Stimulated activated CD8-positive, alpha-beta memory T cell treated with anti-CD3 and anti-CD28 coated beads, Interleukin-12 subunit alpha, Interleukin-12 subunit beta, amount 100 ng/mL, for 24 hours (primary cell): ENCODE measurements around the gene PIM3.

ENCODE experiments used
- DNase-seq: peaks from one replicate; pipeline ENCODE4 v3.0.0-alpha.2; 2020; ENCODE audit errors: extremely low read depth

Gene PIM3

DNA sequence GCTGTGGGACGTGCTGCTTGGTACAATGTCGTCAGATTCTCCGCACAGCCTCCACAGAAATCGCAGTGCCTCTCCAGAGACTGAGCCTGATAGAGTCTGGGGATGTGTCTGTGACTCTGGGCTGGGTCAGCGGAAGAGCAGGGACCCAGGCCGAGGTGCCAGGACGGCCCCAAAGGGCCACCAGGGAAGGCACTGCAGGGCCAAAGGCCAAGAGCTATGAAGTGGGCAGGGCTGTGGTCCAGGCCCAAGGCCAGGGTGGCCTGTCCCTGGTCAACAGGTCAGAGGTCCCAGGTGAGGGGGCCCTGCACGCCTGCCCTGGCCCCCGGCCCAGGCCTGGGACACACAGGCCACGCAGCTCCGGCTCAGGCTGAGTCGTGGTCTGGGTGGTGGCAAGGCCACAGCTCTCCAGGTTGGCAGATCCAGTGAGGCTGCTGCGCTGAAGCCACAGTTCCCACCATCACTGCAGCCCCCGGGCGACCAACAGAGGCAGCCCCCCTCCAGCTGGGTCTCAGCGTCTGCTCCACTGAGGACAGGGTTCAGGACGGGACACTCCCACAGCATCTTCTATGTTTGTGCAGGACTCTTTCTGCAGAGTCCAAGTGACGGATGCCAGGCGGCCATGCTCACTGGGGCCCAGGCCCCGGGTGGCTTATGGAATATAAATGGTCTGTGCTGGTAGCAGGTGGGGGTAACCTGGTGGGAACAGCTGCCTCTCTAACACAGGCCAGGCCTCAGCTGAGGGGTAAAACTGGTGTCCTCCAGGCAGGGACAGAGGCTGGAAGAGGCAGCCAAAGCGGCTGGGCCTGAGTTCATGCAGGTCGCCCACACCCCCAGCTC is 4.8 kb upstream of the PIM3 start:
- no peak for DNase-seq

DNA sequence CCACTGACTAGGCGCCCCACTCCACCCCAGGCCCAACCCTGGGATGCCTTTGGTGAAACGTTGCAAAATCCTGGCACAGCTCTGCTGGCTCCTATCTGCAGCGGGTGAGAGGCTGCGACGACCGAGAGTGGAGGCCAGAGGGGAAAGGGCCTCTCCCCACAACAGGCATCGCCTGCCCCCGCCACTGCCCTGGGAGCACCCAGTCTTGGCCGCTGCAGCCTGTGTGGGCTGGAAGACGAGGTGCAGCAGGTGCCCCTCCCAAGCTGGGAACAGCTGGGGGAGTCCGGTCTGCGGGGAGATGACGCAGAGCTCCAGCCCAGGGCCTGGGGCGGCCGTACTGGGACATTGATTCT is 4.2 kb upstream of the PIM3 start:
- no peak for DNase-seq

DNA sequence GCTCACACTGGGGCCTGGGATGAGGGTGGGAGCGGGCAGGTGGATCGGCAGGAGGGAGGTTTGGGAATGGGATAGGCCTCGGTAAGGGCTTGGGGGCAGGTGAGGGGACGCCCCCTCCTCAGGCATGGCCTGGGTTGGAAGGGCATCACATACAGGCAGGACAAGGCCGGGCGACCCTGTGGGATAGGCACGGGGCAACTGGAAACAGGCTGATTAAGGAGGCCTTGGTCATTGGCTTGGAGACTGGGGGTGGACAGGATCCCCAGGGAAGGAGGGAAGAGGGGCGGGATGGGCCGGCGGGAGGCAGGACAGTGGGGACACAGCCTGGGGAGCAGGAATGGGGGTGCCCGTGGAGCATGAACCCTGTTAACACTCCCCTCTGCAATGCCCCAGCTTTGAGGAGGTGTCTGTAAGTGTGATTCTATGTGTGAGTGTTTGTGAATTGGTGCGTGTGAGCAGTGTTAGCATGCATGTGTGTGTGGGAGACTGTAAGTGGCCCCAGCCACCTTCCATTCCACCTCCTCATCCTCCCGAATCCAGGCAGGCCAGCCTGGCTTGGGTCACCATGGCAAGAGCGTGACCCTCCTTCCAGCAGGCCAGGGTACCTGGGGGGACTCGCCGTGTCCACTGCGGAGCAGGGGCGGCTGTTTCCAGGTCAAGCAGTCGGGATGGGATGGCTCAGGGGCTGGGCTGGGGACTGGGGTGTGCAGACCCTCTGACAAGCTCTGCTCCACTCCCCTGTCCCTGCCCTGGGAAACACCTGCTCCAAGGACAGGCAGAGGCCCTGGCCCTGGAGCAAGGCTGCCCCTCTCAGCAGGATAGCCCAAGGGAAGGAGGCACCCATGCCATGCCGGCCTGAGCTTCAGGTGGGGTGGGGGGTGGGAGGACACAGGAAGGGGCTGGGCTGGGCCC is 3.4 kb upstream of the PIM3 start:
- no peak for DNase-seq

DNA sequence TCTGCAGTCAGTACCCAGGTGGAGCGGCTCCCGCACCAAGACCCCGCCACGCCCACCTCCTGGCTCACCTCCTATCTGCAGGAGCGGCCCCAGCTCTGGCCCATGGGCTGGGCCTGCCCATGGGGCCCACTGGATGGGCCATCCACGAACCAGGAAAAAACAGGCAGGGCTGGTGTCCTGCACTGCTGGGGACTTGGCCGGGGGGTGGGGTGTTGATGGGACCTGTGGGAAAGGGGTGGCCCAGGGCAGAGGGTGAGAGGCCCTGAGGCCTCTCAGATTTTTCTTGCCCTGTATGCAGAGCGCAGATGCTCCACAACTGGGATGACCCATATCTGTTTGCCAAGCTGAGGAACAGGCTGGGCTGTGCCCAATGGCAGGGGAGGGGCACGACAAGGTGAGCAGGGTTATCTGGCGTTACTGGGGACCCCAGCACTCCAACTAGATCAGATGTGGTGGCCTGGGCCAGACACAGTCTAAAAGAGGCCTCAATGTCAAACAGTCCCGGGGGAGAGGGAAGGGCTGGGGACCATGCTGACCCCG is 2.7 kb upstream of the PIM3 start:
- DNase-seq: no peak

DNA sequence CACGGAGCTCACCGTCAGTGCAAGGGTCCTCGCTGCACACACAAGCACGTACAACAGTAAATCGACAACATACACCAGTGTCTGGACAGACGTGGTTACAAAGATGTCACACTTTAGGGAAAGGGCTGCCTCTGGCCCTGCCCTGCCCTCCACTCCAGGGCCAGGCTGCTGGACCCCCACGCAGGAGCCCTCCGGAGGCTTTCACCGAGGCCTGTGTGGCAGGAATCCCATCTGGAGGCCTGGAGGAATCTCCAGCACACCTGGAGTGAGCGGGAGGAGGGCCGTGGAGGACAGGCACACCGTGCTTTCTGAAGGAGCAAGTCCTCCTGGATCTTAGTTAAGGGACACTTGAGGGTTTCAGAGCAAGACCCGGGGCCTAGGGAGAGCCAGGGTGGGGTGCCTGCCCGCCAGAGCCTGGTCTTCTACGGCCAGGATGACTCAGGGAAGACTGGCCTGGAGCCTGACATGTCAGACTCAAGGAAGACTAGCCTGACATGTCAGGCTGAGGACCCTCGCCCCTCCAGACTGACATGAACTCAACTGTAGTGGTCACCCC is 2.1 kb upstream of the PIM3 start:
- no peak for DNase-seq

DNA sequence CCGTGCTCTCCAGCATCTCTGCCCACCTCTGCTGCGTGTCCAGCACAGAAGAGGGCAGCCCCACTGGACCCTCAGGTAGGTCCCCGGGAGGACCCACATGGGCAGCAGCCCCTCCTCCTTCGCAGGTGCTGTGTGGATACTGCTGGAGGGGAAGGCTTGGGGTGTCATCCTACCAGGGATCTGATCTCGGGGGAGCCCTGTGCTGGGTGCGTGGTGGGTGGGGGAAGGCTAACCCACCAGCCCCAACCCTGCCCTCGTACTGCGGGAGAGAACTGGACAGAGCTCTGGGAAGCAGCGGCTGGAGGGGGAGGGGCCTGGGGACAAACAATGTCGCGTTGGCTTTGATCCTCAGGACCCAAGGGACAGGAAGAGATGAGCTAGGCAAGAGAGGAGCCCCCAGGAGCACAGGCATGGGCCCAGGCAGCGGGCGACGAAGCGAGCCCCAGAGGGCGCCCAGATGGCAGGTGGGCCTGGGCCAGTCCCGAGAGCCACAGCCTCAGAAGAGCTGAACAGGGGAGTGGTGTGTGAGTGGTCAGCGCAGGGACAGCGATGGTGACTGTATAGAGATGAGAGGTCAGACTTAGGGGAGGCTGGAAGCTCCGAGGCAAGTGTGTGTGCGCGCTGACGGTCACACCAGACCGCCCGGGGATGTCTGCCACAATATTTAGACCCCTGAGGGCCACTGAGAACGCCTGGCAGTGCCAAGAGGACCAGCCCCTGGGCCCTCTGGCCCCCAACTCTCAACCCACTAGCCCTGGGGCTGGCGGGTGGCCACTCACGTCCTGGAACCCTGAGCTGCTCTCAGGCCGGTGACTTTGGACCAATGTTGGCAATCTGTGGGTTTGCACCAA is 1.4 kb upstream of the PIM3 start:
- no peak for DNase-seq

DNA sequence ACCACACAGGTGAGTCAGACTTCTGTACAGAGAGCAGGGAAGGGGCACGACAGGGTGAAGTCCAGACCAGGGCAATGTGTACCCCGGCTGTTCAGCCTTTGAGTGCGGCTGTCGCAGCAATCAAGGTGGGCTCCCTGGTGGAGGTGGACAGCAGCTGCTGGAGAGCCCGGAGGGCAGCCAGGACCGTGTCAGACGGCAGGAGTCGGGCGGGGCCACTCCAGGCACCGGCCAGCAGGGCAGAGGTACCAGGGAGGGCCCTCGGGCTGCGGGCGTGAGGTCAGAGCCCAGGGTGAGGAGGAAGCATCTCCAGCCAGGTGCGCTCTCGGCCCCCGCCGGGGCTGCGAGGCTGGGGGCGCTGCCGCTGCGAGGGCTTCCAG is 802 bp upstream of the PIM3 start:
- DNase-seq: no peak

DNA sequence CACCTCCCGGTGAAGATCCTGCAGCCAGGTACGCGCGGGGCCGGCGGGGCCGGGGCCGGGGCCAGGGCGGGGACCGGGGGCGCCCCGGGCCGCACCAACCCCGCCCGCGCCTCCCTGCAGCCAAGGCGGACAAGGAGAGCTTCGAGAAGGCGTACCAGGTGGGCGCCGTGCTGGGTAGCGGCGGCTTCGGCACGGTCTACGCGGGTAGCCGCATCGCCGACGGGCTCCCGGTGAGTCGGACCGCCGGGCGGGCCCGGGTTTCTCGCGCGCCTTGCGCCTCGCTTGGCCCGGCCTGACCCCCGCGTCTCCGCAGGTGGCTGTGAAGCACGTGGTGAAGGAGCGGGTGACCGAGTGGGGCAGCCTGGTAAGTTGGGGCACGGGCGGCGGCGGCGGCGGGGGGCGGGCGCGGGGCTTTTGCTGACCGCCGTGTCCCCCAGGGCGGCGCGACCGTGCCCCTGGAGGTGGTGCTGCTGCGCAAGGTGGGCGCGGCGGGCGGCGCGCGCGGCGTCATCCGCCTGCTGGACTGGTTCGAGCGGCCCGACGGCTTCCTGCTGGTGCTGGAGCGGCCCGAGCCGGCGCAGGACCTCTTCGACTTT is 531 bp downstream of the PIM3 start:
- no peak for DNase-seq

DNA sequence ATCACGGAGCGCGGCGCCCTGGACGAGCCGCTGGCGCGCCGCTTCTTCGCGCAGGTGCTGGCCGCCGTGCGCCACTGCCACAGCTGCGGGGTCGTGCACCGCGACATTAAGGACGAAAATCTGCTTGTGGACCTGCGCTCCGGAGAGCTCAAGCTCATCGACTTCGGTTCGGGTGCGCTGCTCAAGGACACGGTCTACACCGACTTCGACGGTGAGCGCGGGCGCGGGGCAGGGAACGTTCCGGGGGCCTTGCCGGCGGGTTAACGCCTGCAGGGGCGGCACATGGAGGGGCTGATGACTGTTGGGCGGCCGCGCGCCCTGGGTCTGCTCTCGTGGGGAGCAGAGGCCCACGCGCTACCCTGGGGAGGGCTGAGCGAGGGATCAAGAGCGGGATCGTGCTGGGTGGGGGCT is 1.0 kb downstream of the PIM3 start:
- no peak for DNase-seq

DNA sequence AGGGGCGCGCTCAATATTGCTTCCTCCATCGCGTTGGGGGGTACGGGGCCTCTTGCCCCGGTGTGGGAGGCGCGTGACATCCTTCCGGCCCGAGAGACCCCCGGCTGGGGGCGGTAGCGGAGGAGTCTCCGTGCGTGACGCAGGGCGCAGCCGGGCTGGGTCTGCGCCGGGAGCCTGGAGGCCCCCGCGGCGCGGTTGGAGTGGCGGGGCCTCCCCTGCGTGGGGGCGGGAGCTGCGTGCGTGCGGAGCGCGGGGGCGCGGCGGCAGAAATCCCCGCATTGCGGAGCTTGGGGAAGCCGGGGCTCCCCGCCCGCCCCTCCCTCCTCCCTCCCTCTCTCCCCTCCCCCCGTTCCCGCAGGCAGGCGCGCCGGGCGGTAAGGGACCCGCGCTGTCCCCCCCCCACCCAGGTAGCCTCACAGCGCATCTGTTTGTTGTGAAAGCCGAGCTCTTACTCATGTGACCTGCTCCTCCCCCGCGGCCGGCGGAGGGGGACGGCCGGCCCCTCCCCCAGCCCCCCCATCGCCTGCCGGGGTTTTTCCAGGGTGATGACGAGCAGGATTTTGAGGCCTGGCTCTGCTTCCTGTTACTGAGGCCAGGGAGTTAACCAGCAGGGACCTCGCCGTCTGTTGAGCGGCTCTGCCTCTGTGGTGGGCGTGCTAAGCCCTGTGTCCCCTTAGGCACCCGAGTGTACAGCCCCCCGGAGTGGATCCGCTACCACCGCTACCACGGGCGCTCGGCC is 1.6 kb downstream of the PIM3 start:
- peak; percentile 76 for DNase-seq

DNA sequence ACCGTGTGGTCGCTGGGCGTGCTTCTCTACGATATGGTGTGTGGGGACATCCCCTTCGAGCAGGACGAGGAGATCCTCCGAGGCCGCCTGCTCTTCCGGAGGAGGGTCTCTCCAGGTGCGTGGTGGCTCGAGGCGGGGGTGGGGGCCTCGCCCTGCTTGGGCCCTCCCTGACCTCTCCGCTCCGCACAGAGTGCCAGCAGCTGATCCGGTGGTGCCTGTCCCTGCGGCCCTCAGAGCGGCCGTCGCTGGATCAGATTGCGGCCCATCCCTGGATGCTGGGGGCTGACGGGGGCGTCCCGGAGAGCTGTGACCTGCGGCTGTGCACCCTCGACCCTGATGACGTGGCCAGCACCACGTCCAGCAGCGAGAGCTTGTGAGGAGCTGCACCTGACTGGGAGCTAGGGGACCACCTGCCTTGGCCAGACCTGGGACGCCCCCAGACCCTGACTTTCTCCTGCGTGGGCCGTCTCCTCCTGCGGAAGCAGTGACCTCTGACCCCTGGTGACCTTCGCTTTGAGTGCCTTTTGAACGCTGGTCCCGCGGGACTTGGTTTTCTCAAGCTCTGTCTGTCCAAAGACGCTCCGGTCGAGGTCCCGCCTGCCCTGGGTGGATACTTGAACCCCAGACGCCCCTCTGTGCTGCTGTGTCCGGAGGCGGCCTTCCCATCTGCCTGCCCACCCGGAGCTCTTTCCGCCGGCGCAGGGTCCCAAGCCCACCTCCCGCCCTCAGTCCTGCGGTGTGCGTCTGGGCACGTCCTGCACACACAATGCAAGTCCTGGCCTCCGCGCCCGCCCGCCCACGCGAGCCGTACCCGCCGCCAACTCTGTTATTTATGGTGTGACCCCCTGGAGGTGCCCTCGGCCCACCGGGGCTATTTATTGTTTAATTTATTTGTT is 2.4 kb downstream of the PIM3 start:
- DNase-seq: no peak

DNA sequence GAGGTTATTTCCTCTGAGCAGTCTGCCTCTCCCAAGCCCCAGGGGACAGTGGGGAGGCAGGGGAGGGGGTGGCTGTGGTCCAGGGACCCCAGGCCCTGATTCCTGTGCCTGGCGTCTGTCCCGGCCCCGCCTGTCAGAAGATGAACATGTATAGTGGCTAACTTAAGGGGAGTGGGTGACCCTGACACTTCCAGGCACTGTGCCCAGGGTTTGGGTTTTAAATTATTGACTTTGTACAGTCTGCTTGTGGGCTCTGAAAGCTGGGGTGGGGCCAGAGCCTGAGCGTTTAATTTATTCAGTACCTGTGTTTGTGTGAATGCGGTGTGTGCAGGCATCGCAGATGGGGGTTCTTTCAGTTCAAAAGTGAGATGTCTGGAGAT is 3.1 kb downstream of the PIM3 start:
- no peak for DNase-seq

DNA sequence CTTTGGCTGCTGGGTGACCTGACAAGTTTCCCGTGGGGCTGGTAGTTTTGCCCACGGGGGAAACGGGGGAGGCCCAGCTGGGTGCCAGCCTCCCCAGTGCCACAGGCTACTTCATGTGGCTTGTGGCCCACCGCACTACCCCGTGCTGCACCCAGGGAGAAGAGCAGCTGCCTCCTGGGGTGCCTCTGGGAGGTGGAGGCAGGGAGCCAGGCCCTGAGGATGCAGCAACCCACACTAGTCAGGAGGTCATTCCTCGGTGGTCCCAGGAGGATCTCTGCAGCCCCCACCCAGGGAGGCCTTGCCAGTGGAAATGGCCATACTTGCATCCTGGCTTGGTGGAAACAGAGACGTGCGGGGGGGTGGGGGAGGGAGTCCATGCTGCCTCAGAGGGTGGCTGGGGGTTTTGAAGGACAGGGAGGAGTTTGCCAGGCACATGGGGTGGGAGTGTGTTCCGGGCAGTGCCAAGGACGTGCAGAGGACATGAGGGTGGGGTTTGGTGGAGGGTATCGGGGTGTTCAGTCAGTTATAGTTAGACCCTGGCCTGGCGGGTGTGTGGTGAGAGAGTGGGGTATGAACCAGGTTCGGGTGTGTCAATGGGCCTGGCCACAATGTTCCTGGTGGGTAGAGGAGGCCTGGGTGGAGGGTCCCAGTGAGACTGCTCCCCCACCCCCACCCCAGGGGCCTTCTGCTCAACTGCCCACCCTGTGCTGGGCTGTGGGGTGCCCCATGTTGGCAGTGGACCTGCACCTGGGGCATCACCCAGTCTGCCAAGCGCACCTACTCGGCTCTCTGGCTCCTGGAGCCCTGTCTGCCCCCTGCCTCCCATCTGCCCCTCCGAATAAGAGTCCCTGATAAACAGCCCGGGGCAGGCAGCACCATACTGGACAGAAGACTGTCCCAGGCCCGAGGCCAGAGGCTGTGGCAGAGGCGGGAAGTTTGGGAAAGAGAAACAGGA is 3.8 kb downstream of the PIM3 start:
- no peak for DNase-seq

DNA sequence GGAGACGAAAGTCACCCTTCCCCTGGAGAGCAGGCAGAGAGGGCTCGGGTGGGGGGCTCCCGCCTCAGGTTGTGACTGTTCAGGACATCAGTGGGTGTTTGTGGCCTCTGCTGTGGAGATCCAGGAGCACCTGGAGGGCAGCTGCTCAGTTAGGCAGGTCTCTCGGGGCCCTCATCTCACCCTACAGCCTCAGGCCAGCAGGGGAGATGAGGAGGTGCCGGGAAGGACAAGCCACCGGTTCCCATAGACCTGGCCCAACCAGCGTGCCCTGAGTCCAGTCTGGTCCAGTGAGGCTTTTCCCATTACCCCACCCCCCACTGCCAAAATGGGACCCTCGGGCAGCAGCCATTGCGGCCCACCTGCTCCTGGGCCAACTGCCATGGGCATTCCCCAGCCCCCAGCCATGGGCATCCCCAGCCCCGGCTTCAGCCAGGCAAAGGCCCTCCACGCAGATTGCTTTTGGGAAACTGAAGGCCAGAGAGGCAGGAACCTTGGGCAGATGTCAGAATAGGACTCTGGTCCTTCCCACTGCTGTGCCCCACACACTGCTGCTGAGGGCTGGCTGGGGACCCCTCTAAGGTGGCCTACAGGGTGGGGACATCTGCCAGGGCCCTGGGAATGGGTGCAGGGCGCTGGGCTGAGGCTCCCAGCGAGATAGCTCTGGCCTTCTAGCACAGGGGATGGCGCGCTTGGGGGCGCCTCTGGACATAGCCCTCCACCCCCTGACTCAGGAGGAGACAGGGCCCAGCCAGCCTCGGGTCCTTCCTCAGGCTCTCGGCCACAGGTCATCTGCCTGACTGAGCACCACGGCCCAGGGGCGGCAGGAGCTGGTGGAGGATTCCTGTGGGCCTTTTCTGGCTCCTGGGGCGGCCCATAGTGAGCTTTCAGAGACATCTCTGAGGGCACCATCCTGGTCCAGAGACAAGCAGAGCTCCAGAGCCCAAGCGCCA is 4.8 kb downstream of the PIM3 start:
- DNase-seq: no peak

DNA sequence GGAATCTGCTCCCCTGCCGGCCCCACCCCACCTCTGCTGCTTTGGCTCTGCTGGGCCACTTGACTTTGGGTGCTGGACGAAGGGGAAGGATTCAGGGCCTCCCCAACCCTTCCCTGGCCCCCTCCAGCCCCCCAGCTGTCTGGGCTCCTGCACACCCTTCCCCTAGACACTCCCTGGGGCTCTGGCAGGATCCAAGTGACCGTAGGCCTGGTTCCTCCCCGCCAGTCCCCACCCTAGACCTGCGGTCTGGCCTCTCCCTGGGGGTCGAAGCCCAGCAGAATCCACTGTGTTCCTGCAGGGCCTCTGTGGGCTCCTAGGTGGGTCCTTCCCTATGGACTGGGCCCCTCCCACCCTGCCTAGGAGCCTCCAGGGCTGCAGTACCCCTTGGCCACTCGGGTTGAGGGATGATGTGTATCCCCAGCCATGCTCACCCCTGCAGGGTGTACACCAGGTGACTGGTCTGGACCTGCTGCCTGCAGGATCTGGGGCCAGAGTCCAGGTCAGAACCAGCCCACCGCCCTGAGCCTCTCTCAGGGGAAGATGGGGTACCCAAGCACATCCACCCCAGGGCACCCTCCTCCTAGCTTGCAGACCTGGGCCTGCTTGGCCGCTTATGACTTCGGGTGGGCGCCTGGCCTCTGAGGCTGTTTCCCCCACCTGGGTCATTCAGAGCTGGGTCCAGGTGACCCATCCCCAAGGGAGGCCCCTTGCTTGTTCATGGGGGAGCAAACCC is 5.6 kb downstream of the PIM3 start:
- no peak for DNase-seq
